CD4-positive, alpha-beta memory T cell (primary cell): ENCODE measurements around the gene EPS8L1. TPM values are rescaled to one million over a fixed set of nuclear protein-coding genes. Genes with fewer than 3 reads are reported as not detected.
A peak's percentile ranks its signal among the peaks of the same experiment; 100 is the strongest.

Source experiments
- CTCF ChIA-PET: fragments of 350-600 bp; sonication (Branson Sonifier 250); formaldehyde crosslinking; loops from one replicate; lab custom pipeline; 2021; ENCODE audit warnings: inconsistent platforms; ENCODE audit not compliant: partially characterized antibody; lab: Charles Lee
- POLR2A ChIA-PET: fragments of 350-600 bp; sonication (Branson Sonifier 250); formaldehyde crosslinking; loops from one replicate; lab custom pipeline; 2021; ENCODE audit not compliant: partially characterized antibody; lab: Charles Lee
- DNase-seq, 5 donors: peaks; one replicate each; pipeline versions ENCODE4 v3.0.0 to v3.0.0-alpha.2; 2020 to 2022; ENCODE audit warnings: mixed read lengths in 1 of 5
- H3K27ac ChIP-seq: one replicate; pipeline ENCODE4 v1.7.0; 2013; ENCODE audit warnings: low read depth, low read length
- H3K27me3 ChIP-seq: 2 replicates; pipeline ENCODE4 v1.7.0; 2013; ENCODE audit warnings: mild to moderate bottlenecking, low read length, moderate library complexity; ENCODE audit not compliant: insufficient read depth
- H3K36me3 ChIP-seq: 2 replicates; pipeline ENCODE4 v1.7.0; 2013; ENCODE audit warnings: mild to moderate bottlenecking, low read length, moderate library complexity; ENCODE audit not compliant: insufficient read depth
- H3K4me1 ChIP-seq: 2 replicates; pipeline ENCODE4 v1.7.0; 2013; ENCODE audit warnings: mild to moderate bottlenecking, low read length, moderate library complexity; ENCODE audit not compliant: insufficient read depth
- H3K4me3 ChIP-seq, 2 donors: one replicate each; pipeline ENCODE4 v1.7.0; 2013; ENCODE audit warnings: low read length in 2 of 2, mild to moderate bottlenecking in 1 of 2
- H3K9me3 ChIP-seq, 2 donors: one replicate each; pipeline ENCODE4 v1.7.0; 2013; ENCODE audit warnings: low read length in 2 of 2, control low read depth in 1 of 2; ENCODE audit not compliant: control insufficient read depth in 1 of 2
- H3K27ac Mint-ChIP-seq, 7 donors: one replicate each; pipeline ENCODE4 v1.8.0; 2020 to 2021; ENCODE audit warnings: mixed read lengths in 7 of 7, mild to moderate bottlenecking in 6 of 7, inconsistent platforms in 3 of 7, moderate library complexity in 3 of 7
- H3K27me3 Mint-ChIP-seq, 2 donors: one replicate each; pipeline ENCODE4 v1.8.0; 2020 to 2021; ENCODE audit warnings: mixed read lengths in 2 of 2
- H3K36me3 Mint-ChIP-seq, 2 donors: one replicate each; pipeline ENCODE4 v1.8.0; 2020 to 2021; ENCODE audit warnings: mixed read lengths in 2 of 2, inconsistent platforms in 1 of 2, mild to moderate bottlenecking in 1 of 2
- H3K4me1 Mint-ChIP-seq, 4 donors: one replicate each; pipeline ENCODE4 v1.8.0; 2020 to 2021; ENCODE audit warnings: mixed read lengths in 4 of 4, mild to moderate bottlenecking in 1 of 4
- H3K4me3 Mint-ChIP-seq, 8 donors: one replicate each; pipeline ENCODE4 v1.8.0; 2020 to 2021; ENCODE audit warnings: mixed read lengths in 8 of 8, mild to moderate bottlenecking in 7 of 8, moderate library complexity in 6 of 8, inconsistent platforms in 3 of 8
- H3K9me3 Mint-ChIP-seq, 8 donors: one replicate each; pipeline ENCODE4 v1.8.0; 2020 to 2021; ENCODE audit warnings: mixed read lengths in 8 of 8, mild to moderate bottlenecking in 5 of 8, inconsistent platforms in 3 of 8, moderate library complexity in 1 of 8
- intact Hi-C: fragments of 100-400 bp; cut with micrococcal nuclease; formaldehyde crosslinking; loops from one replicate; pipeline ENCODE4 v1.15.1; 2023
- polyA plus RNA-seq, 2 donors: library from polyadenylated mRNA; unstranded; fragments of 300-500 nt; fragmentation: Illumina TruSeq; gene quantifications; one replicate each; pipeline ENCODE4 v1.2.3, GENCODE V29; 2021
- total RNA-seq, 2 experiments: library from RNA; stranded (reverse); gene quantifications; one replicate each; pipeline ENCODE4 v1.2.3, GENCODE V29; 2021

The EPS8L1 gene
- total and polyA plus RNA-seq, 4 experiments from 2014 or later, result 0.45 to 2.2 (median 1.1) TPM

DNA sequence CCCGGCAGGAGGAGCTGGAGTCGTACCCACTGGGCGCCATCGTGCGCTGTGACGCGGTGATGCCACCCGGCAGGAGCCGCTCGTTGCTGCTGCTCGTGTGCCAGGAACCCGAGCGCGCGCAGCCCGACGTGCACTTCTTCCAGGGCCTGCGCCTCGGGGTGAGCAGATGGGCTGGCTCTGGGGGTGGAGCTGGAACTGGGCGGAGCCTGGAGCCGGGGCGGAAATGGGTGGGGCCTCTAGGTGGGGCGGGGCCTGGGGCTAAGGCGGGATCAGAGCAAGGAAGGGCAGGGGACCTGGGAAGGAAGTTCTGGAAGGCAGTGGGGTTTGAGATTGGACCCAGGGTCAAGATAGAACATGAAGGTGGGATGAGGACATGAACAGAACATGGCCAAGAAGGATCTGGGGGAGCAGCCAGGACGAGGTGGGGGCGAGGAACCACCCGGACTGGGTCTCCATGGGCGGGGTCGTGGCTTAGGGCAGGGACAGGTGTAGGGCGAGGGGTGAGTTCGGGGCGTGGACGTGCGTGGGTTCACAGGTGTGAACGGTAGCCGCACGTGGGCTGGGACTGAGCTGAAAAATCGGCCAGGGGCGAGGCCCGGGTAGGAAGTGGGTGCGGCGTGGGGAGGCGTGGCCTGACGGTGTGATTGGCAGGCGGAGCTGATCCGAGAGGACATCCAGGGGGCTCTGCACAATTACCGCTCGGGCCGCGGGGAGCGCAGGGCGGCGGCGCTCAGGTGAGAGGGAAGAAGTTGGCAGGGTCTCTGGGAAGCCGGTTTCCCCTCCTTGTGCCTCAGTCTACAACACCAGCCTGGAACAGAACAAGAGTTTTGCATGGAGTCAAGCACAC is 4.7 kb downstream of the EPS8L1 start:
- peaks cover 12 to 39% (median 23%) of the 10 kb centered on the region in 4 donors for H3K4me1 Mint-ChIP-seq
- Histone ChIP-seq H3K4me1 (peaks cover 23% of the 10 kb centered on the region), H3K27me3 (no peaks in the 10 kb centered on the region), H3K36me3 (no peaks in the 10 kb centered on the region), H3K27ac (peak overlapping the region; percentile 9), H3K4me3 (peak overlapping the region; percentile 77 to 86), H3K9me3 (no peaks in the 10 kb centered on the region)
- H3K4me3 Mint-ChIP-seq, result peak overlapping the region; percentile 81 to 91 (median 84)
- ChIA-PET POLR2A (interaction anchor here (0.7 to 3.4 kb wide), 4 partner anchors 9 to 304 kb away, joined by 3 to 20 read pairs (median 8); partner anchors contain the start of genes PPP1R12C, RDH13 and TMEM238), CTCF (interaction anchor here (1.1 to 1.3 kb wide), 2 partner anchors 8 to 9 kb away, joined by 3 to 4 read pairs; no protein-coding TSS in a partner anchor)
- H3K27ac Mint-ChIP-seq, result peak overlapping the region; percentile 29 to 81 (median 68)
- intact Hi-C loops, result loop anchor here (2.0 kb wide), 3 partner anchors 36 to 518 kb away; partner anchors contain the start of genes FIZ1 and PPP1R12C
- no peaks in the 10 kb centered on the region for H3K36me3 Mint-ChIP-seq
- peak; percentile 42 to 63 (median 51) for DNase-seq
- H3K9me3 Mint-ChIP-seq, result peaks cover 0 to 3% (median under 1%) of the 10 kb centered on the region in 8 donors
- H3K27me3 Mint-ChIP-seq, result peaks cover 21 to 51% of the 10 kb centered on the region in 2 donors

DNA sequence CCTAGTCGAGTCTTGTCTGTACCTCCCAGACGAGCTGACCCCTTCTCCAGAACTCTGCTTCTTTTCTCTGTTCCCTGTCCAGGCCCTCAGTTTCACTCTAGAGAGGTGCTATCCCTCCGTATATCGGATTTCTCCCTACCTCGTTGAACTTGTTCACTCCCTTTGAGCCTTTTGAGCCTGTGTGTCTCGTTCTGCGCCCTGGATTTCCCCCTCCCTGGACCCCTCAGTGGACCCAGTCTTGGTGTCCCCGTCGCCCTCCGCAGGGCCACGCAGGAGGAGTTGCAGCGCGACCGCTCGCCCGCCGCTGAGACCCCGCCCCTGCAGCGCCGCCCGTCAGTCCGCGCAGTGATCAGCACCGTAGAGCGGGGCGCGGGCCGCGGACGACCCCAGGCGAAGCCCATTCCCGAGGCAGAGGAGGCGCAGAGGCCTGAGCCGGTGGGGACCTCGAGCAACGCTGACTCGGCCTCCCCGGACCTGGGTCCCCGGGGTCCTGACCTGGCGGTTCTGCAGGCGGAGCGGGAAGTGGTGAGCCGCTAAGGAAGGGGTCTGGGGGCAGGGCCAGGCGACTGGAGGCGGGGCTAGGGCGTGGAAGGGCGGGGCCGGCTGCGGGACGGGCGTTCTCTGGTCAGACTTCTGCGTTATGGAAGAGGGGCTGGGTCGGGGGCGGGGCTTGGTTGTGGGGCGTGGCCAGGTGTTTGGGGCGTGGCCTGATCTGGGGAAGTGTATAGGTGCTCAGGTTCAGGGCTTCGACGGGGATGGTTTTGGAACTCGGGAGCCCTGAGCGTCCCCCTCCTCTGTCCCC is 5.5 kb downstream of the EPS8L1 start:
- ChIA-PET CTCF (interaction anchor here (1.1 kb wide), 1 partner anchor 8 kb away, joined by 4 read pairs; no protein-coding TSS in a partner anchor), POLR2A (interaction anchor here (0.7 to 3.4 kb wide), 4 partner anchors 8 to 303 kb away, joined by 3 to 20 read pairs (median 8); partner anchors contain the start of genes PPP1R12C, RDH13 and TMEM238)
- no peaks in the 10 kb centered on the region for H3K9me3 ChIP-seq
- H3K27ac ChIP-seq, result peak overlapping the region; percentile 9
- peak overlapping the region; percentile 77 to 86 for H3K4me3 ChIP-seq
- H3K4me1 ChIP-seq, result peaks cover 23% of the 10 kb centered on the region
- H3K27me3 ChIP-seq, result no peaks in the 10 kb centered on the region
- Mint-ChIP-seq H3K9me3 (peaks cover 0 to 3% (median under 1%) of the 10 kb centered on the region in 8 donors), H3K4me3 (peak overlapping the region; percentile 81 to 91 (median 84)), H3K4me1 (peaks cover 12 to 39% (median 24%) of the 10 kb centered on the region in 4 donors), H3K36me3 (no peaks in the 10 kb centered on the region), H3K27me3 (peaks cover 25 to 53% of the 10 kb centered on the region in 2 donors), H3K27ac (peak overlapping the region; percentile 48 to 78 (median 68))
- intact Hi-C loops, result loop anchor here (1.0 to 2.0 kb wide), 4 partner anchors 18 to 518 kb away; partner anchors contain the start of genes FIZ1, PPP1R12C and RDH13
- DNase-seq, result peak; percentile 84 to 90 (median 86)
- H3K36me3 ChIP-seq, result no peaks in the 10 kb centered on the region

DNA sequence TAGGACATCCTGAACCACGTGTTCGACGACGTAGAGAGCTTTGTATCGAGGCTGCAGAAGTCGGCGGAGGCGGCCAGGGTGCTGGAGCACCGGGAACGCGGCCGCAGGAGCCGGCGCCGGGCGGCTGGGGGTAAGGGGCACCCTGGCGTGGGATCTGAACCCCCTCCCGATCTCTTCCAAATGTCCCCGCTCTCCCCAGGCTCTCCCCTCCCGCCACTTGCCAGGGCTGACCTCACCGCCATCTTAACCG is 6.0 kb downstream of the EPS8L1 start:
- no peaks in the 10 kb centered on the region for H3K27me3 ChIP-seq
- CTCF ChIA-PET, result no interaction called here
- peaks cover 21 to 50% of the 10 kb centered on the region in 2 donors for H3K27me3 Mint-ChIP-seq

DNA sequence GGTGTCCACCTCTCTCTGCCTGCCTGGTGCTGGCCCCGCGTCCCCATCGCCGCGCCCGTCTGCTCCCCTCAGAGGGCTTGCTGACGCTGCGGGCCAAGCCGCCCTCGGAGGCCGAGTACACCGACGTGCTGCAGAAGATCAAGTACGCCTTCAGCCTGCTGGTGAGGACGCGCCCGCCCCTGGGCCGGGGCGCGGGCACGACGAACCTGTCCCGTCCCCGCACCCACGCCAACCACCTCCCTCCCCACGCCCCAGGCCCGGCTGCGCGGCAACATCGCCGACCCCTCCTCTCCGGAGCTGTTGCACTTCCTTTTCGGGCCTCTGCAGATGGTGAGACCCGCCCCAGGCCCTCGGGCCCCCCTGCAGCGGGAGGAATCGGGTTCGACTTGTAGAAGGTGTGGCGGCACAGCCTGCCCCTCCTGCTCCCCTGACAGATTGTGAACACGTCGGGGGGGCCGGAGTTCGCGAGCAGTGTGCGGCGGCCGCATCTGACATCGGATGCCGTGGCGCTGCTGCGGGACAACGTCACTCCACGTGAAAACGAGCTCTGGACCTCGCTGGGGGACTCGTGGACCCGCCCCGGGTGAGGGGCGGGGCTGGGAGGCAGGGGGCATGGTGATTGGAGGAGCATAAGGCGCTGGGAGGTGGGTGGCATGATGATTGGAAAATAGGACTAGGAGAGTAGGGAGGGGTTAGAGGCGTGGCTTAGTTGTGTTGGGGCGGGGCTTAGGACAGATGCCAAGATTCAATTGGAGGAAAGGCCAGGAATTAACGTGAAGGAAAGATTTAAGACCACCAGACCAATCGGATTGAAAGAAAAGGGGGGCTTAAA is 6.6 kb downstream of the EPS8L1 start:
- H3K4me3 Mint-ChIP-seq, result peak overlapping the region; percentile 60 to 84 (median 70)
- POLR2A ChIA-PET, result interaction anchor here (2.5 to 3.4 kb wide), 2 partner anchors 19 to 35 kb away, joined by 13 to 20 read pairs; partner anchors contain the start of genes PPP1R12C and RDH13
- intact Hi-C loops, result no loop called here
- peaks cover 0 to 3% (median under 1%) of the 10 kb centered on the region in 8 donors for H3K9me3 Mint-ChIP-seq
- Histone ChIP-seq H3K4me1 (peaks cover 33% of the 10 kb centered on the region), H3K27me3 (peaks cover 4% of the 10 kb centered on the region), H3K4me3 (peak overlapping the region; percentile 11 to 77), H3K27ac (no peak overlapping the region), H3K36me3 (no peaks in the 10 kb centered on the region), H3K9me3 (no peaks in the 10 kb centered on the region)
- peaks cover 18 to 46% of the 10 kb centered on the region in 2 donors for H3K27me3 Mint-ChIP-seq
- H3K4me1 Mint-ChIP-seq, result peaks cover 13 to 41% (median 26%) of the 10 kb centered on the region in 4 donors
- DNase-seq, result peak; percentile 21 to 66 (median 26)
- peak overlapping the region in 1 of 7 donors; percentile 68 for H3K27ac Mint-ChIP-seq
- CTCF ChIA-PET, result no interaction called here
- no peaks in the 10 kb centered on the region for H3K36me3 Mint-ChIP-seq

More for the DNA sequence above, 6.0 kb downstream of the EPS8L1 start:
- DNase-seq, result no peak
- H3K4me3 ChIP-seq, result peak overlapping the region; percentile 11 to 77
- Mint-ChIP-seq H3K9me3 (peaks cover 0 to 3% (median under 1%) of the 10 kb centered on the region in 8 donors), H3K4me1 (peaks cover 12 to 39% (median 24%) of the 10 kb centered on the region in 4 donors), H3K4me3 (peak overlapping the region; percentile 81 to 91 (median 84)), H3K27ac (peak overlapping the region in 4 of 7 donors; percentile 48 to 74 (median 60)), H3K36me3 (no peaks in the 10 kb centered on the region)
- POLR2A ChIA-PET, result interaction anchor here (2.5 to 3.4 kb wide), 2 partner anchors 19 to 36 kb away, joined by 13 to 20 read pairs; partner anchors contain the start of genes PPP1R12C and RDH13
- H3K27ac ChIP-seq, result no peak overlapping the region
- intact Hi-C loops, result loop anchor here (1.0 to 2.0 kb wide), 4 partner anchors 18 to 517 kb away; partner anchors contain the start of genes FIZ1, PPP1R12C and RDH13
- no peaks in the 10 kb centered on the region for H3K9me3 ChIP-seq
- no peaks in the 10 kb centered on the region for H3K36me3 ChIP-seq
- peaks cover 28% of the 10 kb centered on the region for H3K4me1 ChIP-seq

DNA sequence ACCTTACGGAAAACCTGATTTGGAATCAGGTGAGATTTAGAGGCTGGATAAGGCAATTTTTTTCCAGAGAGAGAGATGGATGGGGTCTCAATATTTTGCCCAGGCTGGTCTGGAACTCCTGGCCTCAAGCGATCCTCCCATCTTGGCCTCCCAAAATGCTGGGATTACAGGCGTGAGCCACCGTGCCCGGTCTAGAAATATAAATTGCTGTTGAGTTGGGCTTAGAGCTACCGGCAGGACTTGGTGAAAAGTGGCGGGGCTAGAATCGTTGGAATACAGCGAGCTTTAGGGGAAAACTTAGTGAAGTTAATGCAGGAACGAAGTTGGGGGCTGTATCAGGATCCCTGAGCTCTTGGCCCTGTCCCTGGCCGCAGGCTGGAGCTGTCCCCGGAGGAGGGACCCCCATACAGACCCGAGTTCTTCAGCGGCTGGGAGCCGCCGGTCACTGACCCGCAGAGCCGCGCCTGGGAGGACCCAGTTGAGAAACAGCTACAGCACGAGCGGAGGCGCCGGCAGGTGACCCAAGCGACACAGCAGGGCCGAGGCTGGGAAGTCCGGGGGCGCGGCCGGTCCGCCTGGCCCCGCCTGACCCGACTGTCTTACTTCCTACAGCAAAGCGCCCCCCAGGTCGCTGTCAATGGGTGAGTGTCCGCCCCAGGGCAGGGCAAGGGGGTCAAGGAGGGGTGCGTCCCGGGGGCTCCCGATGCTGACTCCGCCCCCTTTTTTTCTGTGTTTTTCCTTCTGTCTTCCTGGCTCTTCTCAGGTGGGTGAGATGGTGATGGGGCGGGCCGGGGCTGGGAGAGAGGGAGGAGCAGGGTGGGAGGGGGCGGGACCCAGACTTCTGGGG is 7.6 kb downstream of the EPS8L1 start:
- Mint-ChIP-seq H3K9me3 (peaks cover 0 to 3% (median under 1%) of the 10 kb centered on the region in 8 donors), H3K4me3 (peak overlapping the region in 5 of 8 donors; percentile 67 to 84 (median 78)), H3K27me3 (peaks cover 26 to 55% of the 10 kb centered on the region in 2 donors), H3K4me1 (peaks cover 20 to 51% (median 35%) of the 10 kb centered on the region in 4 donors), H3K36me3 (no peaks in the 10 kb centered on the region), H3K27ac (peak overlapping the region in 2 of 7 donors; percentile 55 to 68)
- POLR2A ChIA-PET, result interaction anchor here (0.7 to 1.4 kb wide), 2 partner anchors 20 to 35 kb away, joined by 3 to 5 read pairs; partner anchors contain the start of gene PPP1R12C
- Histone ChIP-seq H3K9me3 (no peaks in the 10 kb centered on the region), H3K4me1 (peaks cover 43% of the 10 kb centered on the region), H3K36me3 (no peaks in the 10 kb centered on the region), H3K27me3 (peaks cover 12% of the 10 kb centered on the region), H3K27ac (no peak overlapping the region), H3K4me3 (no peak overlapping the region)
- CTCF ChIA-PET, result no interaction called here
- no peak for DNase-seq
- intact Hi-C loops, result no loop called here
